ENCODE results near the gene ATL1. TPM values are rescaled to one million over a fixed set of nuclear protein-coding genes. Genes with fewer than 3 reads are reported as not detected.

ATL1 gene
- total RNA-seq, 4 donors from 2014 or later = 13.5 to 34.7 (median 23.3) TPM

GRCh38 chr14:50670196-50670865 lies 110.4 kb downstream of the ATL1 start:
- H3K36me3 ChIP-seq = no peaks in the 10 kb centered on the region
- H3K4me3 ChIP-seq = no peak overlapping the region
- WGBS, 2 donors = 60 to 68% methylated on average over 10 of the region's 10 CpGs
- no peaks in the 10 kb centered on the region for H3K27me3 ChIP-seq
- peaks cover 0 to 34% (median 14%) of the 10 kb centered on the region in 4 donors for H3K4me1 ChIP-seq
- DNase-seq (ENCODE audit: low spot score in 2 of 2) = no peak
- peak overlapping the region in 2 of 4 donors; percentile 93 to 96 for H3K27ac ChIP-seq
- no peak for TF ChIP-seq EP300 (IDR thresholded peaks at IDR 0.05)
- H3K9me3 ChIP-seq = no peaks in the 10 kb centered on the region

GRCh38 chr14:50670866-50671256 lies 110.9 kb downstream of the ATL1 start:
- no peaks in the 10 kb centered on the region for H3K36me3 ChIP-seq
- H3K27me3 ChIP-seq = no peaks in the 10 kb centered on the region
- no peak overlapping the region for H3K4me3 ChIP-seq
- H3K9me3 ChIP-seq = no peaks in the 10 kb centered on the region
- no peak for DNase-seq (ENCODE audit: low spot score in 2 of 2)
- H3K27ac ChIP-seq = peak overlapping the region in 2 of 4 donors; percentile 93 to 96
- H3K4me1 ChIP-seq = peaks cover 0 to 29% (median 12%) of the 10 kb centered on the region in 4 donors
- WGBS, 2 donors = 44 to 54% methylated on average over 6 of the region's 6 CpGs
- TF ChIP-seq POLR2A (IDR thresholded peaks at IDR 0.05) = no peak
- TF ChIP-seq EP300 (IDR thresholded peaks at IDR 0.05) = no peak
- TF ChIP-seq, protein P1, sequence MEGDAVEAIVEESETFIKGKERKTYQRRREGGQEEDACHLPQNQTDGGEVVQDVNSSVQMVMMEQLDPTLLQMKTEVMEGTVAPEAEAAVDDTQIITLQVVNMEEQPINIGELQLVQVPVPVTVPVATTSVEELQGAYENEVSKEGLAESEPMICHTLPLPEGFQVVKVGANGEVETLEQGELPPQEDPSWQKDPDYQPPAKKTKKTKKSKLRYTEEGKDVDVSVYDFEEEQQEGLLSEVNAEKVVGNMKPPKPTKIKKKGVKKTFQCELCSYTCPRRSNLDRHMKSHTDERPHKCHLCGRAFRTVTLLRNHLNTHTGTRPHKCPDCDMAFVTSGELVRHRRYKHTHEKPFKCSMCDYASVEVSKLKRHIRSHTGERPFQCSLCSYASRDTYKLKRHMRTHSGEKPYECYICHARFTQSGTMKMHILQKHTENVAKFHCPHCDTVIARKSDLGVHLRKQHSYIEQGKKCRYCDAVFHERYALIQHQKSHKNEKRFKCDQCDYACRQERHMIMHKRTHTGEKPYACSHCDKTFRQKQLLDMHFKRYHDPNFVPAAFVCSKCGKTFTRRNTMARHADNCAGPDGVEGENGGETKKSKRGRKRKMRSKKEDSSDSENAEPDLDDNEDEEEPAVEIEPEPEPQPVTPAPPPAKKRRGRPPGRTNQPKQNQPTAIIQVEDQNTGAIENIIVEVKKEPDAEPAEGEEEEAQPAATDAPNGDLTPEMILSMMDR (IDR thresholded peaks at IDR 0.05) = no peak

DNA sequence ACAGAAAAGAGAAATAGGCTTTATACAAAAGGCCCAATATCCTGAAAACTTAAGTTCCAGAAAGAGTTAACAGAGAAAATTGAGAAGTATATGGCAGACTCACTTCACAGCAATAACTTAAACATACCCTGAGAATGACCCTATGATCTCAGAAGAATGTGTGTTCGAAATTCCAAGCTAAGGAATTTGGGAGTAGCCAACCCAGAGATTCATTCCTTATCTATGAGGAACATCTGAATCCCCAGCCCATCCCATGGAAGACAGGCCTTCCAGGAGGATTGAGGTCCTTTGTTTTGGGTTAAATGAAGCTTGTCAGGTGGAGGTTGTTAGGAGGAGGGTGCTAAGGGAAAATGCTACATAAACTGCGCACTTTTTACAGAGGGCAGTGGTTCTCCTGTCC lies 115.7 kb downstream of the ATL1 start:
- TF ChIP-seq, protein P1 (IDR thresholded peaks at IDR 0.05) = no peak
- H3K4me3 ChIP-seq = no peak overlapping the region
- DNase-seq (ENCODE audit: low spot score in 2 of 2) = no peak
- no peaks in the 10 kb centered on the region for H3K27me3 ChIP-seq
- no peak overlapping the region for H3K27ac ChIP-seq
- no peaks in the 10 kb centered on the region for H3K9me3 ChIP-seq
- H3K36me3 ChIP-seq = no peaks in the 10 kb centered on the region
- WGBS, 2 donors = 64 to 67% methylated on average over 2 of the region's 2 CpGs
- peaks cover 0 to 21% (median 4%) of the 10 kb centered on the region in 4 donors for H3K4me1 ChIP-seq

- Histone ChIP-seq H3K27me3 (no peaks in the 10 kb centered on the region), H3K9me3 (no peaks in the 10 kb centered on the region), H3K4me1 (peaks cover 0 to 18% (median 4%) of the 10 kb centered on the region in 4 donors), H3K27ac (peak overlapping the region in 3 of 4 donors; percentile 1 to 68 (median 65)), H3K4me3 (no peak overlapping the region), H3K36me3 (no peaks in the 10 kb centered on the region)
- DNase-seq (ENCODE audit: low spot score in 2 of 2) = no peak
- TF ChIP-seq, protein P1 (IDR thresholded peaks at IDR 0.05) = no peak
- TF ChIP-seq EP300 (IDR thresholded peaks at IDR 0.05) (no peak), POLR2A (IDR thresholded peaks at IDR 0.05) (no peak)
- 76 to 84% methylated on average over 7 of the region's 7 CpGs for WGBS, 2 donors
Observed at GRCh38 chr14:50676814-50677516, 117.0 kb downstream of the ATL1 start.

DNA sequence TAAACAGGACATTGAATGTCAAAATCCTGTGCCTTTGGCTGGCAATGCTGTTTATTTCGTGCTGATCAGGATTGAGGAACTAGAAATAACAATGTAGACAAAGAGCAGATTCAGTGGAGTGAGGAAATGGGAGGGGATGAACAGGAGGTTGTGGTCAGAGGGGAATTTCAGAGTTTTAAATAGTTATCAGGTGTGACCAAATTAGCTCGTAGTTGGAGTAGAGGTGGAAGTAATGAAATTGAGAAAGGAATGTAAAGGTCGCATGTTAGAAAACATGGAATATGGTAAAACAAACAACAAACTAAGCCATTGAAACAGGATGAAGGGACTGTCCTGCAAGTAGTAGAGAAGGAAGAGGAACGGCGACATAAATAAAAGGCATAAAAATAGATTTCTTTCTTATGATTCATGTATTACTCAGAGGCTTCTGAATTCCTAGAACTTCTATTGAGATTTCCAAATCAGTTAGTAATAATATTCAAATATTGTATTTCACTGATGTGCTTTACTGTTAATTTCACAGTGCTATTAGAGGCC lies 117.7 kb downstream of the ATL1 start:
- Histone ChIP-seq H3K36me3 (no peaks in the 10 kb centered on the region), H3K4me3 (no peak overlapping the region), H3K4me1 (peaks cover 0 to 18% (median 4%) of the 10 kb centered on the region in 4 donors), H3K27me3 (no peaks in the 10 kb centered on the region), H3K27ac (peak overlapping the region in 3 of 4 donors; percentile 1 to 68 (median 65)), H3K9me3 (no peaks in the 10 kb centered on the region)
- no peak for DNase-seq (ENCODE audit: low spot score in 2 of 2)
- peak in 1 of 2 donors; percentile 12 for TF ChIP-seq EP300 (IDR thresholded peaks at IDR 0.05)
- no peak for TF ChIP-seq POLR2A (IDR thresholded peaks at IDR 0.05)
- TF ChIP-seq, protein P1 (IDR thresholded peaks at IDR 0.05) = no peak
- WGBS, 2 donors = 10 to 12% methylated on average over 5 of the region's 5 CpGs
